ENCODE results near the gene MOB3A.
A peak's percentile ranks its signal among the peaks of the same experiment; 100 is the strongest.

The MOB3A gene

GRCh38 chr19:2084993-2085720, 11.0 kb downstream of the MOB3A start:
- peak overlapping the region; percentile 76 for H3K4me3 ChIP-seq (ENCODE audit: low read length)

DNA sequence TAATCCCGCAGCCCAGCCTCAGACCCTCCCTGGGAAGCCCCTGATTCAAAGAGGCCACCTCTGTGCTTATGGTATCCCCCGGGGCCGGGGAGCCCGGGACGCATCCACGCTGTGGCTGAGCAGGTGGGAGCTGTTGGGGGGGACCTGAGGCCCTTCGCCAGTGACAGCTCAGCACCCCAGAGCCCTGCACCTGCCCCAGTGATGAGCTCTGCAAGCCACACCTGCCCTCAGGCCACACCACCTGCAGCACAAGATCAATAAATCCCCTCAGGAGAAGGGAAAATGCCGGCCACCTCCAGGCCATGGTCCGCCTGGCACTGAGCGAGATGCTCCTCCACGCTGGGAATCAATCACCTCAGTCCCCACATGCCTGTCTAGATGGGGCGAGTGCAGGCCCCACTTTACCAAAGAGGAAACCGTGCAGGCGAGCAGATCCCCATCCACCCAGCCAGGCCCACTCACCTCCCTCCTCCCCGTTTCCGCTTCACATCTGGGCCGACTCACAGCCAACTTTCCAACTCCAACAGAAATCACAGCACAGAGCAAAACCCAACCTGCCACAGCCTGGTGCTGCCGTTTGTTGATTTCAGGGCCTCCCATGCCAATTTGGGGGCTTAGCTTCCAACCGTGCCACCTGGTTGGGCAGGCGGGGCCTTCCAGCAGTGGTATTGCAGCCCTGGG, 12.8 kb downstream of the MOB3A start:
- Histone ChIP-seq H3K27ac (ENCODE audit: low read depth, low read length) (peak overlapping the region; percentile 99), H3K4me1 (ENCODE audit: control insufficient read depth, low read length) (peaks cover 67% of the 10 kb centered on the region), H3K9me2 (replicated peaks; ENCODE audit: control insufficient read depth, low read length) (no peaks in the 10 kb centered on the region), H3K36me3 (ENCODE audit: control insufficient read depth, low read length) (peaks cover 76% of the 10 kb centered on the region), H3F3A (ENCODE audit: control insufficient read depth, insufficient read depth) (peaks cover 25% of the 10 kb centered on the region), H3K4me2 (ENCODE audit: low read length) (peak overlapping the region; percentile 74), H4K20me1 (ENCODE audit: control insufficient read depth, insufficient read depth, low read depth, low read length) (peaks cover 14% of the 10 kb centered on the region), H3K9me3 (ENCODE audit: control insufficient read depth, insufficient read depth, low read length) (no peaks in the 10 kb centered on the region), H3K79me2 (ENCODE audit: control insufficient read depth, low read length) (peaks cover 72% of the 10 kb centered on the region), H3K4me3 (ENCODE audit: low read length) (peak overlapping the region; percentile 76), H3K27me3 (ENCODE audit: control insufficient read depth, low read length) (no peaks in the 10 kb centered on the region)
- TF ChIP-seq CTCF (IDR thresholded peaks at IDR 0.05; ENCODE audit: low read depth, low read length, poor library complexity, severe bottlenecking) (no peak), EZH2phosphoT487 (IDR thresholded peaks at IDR 0.05; ENCODE audit: borderline replicate concordance, low read length) (no peak)

More at GRCh38 chr19:2084993-2085720, 11.0 kb downstream of the MOB3A start:
- Histone ChIP-seq H3K27me3 (ENCODE audit: control insufficient read depth, low read length) (no peaks in the 10 kb centered on the region), H3F3A (ENCODE audit: control insufficient read depth, insufficient read depth) (peaks cover 43% of the 10 kb centered on the region), H3K9me3 (ENCODE audit: control insufficient read depth, insufficient read depth, low read length) (no peaks in the 10 kb centered on the region), H3K9me2 (replicated peaks; ENCODE audit: control insufficient read depth, low read length) (no peaks in the 10 kb centered on the region), H3K27ac (ENCODE audit: low read depth, low read length) (peak overlapping the region; percentile 99), H3K4me2 (ENCODE audit: low read length) (peak overlapping the region; percentile 74), H3K36me3 (ENCODE audit: control insufficient read depth, low read length) (peaks cover 72% of the 10 kb centered on the region), H4K20me1 (ENCODE audit: control insufficient read depth, insufficient read depth, low read depth, low read length) (peaks cover 7% of the 10 kb centered on the region), H3K4me1 (ENCODE audit: control insufficient read depth, low read length) (peaks cover 68% of the 10 kb centered on the region), H3K79me2 (ENCODE audit: control insufficient read depth, low read length) (peaks cover 67% of the 10 kb centered on the region)
- TF ChIP-seq EZH2phosphoT487 (IDR thresholded peaks at IDR 0.05; ENCODE audit: borderline replicate concordance, low read length) (no peak), CTCF (IDR thresholded peaks at IDR 0.05; ENCODE audit: low read depth, low read length, poor library complexity, severe bottlenecking) (no peak)

GRCh38 chr19:2081873-2082810, 14.0 kb downstream of the MOB3A start:
- Histone ChIP-seq H3K79me2 (ENCODE audit: control insufficient read depth, low read length) (peaks cover 83% of the 10 kb centered on the region), H4K20me1 (ENCODE audit: control insufficient read depth, insufficient read depth, low read depth, low read length) (peaks cover 14% of the 10 kb centered on the region), H3K27me3 (ENCODE audit: control insufficient read depth, low read length) (no peaks in the 10 kb centered on the region), H3K4me3 (ENCODE audit: low read length) (peak overlapping the region; percentile 76), H3F3A (ENCODE audit: control insufficient read depth, insufficient read depth) (peaks cover 15% of the 10 kb centered on the region), H3K4me2 (ENCODE audit: low read length) (peak overlapping the region; percentile 74), H3K9me2 (replicated peaks; ENCODE audit: control insufficient read depth, low read length) (no peaks in the 10 kb centered on the region), H3K4me1 (ENCODE audit: control insufficient read depth, low read length) (peaks cover 67% of the 10 kb centered on the region), H3K9me3 (ENCODE audit: control insufficient read depth, insufficient read depth, low read length) (no peaks in the 10 kb centered on the region), H3K36me3 (ENCODE audit: control insufficient read depth, low read length) (peaks cover 83% of the 10 kb centered on the region), H3K27ac (ENCODE audit: low read depth, low read length) (peak overlapping the region; percentile 99)
- no peak for TF ChIP-seq CTCF (IDR thresholded peaks at IDR 0.05; ENCODE audit: low read depth, low read length, poor library complexity, severe bottlenecking)
- no peak for TF ChIP-seq EZH2phosphoT487 (IDR thresholded peaks at IDR 0.05; ENCODE audit: borderline replicate concordance, low read length)
